Adrenal gland (tissue), 5 donors: ENCODE data around the gene CNTNAP2.

Experiments
- CTCF ChIP-seq, 6 experiments: fragments of 450-650 bp in 4 of 6; fragments of 200-600 bp in 2 of 6; sonication (generic) in 1 of 6; IDR thresholded peaks; 1 replicate in 5 of 6; 2 replicates in 1 of 6; pipeline versions ENCODE4 v1.5.1 to v1.8.0; 2016 to 2021; ENCODE audit warnings: antibody characterized with exemption in 6 of 6, mild to moderate bottlenecking in 2 of 6, moderate library complexity in 1 of 6
- POLR2A ChIP-seq, 2 donors: fragments of 450-650 bp; IDR thresholded peaks; one replicate each; pipeline ENCODE4 v1.6.1; 2017; ENCODE audit warnings: antibody characterized with exemption in 2 of 2, mild to moderate bottlenecking in 2 of 2, moderate library complexity in 1 of 2
- donor health status: DM: no; HTN: no; CAD: no.

- no peak for TF ChIP-seq CTCF (IDR thresholded peaks at IDR 0.05)
- TF ChIP-seq POLR2A (IDR thresholded peaks at IDR 0.05) = no peak
Measured at GRCh38 chr7:146874722-146875121, 758.1 kb downstream of the CNTNAP2 start.
